ENCODE measurements around the gene RPL13A.

DNA sequence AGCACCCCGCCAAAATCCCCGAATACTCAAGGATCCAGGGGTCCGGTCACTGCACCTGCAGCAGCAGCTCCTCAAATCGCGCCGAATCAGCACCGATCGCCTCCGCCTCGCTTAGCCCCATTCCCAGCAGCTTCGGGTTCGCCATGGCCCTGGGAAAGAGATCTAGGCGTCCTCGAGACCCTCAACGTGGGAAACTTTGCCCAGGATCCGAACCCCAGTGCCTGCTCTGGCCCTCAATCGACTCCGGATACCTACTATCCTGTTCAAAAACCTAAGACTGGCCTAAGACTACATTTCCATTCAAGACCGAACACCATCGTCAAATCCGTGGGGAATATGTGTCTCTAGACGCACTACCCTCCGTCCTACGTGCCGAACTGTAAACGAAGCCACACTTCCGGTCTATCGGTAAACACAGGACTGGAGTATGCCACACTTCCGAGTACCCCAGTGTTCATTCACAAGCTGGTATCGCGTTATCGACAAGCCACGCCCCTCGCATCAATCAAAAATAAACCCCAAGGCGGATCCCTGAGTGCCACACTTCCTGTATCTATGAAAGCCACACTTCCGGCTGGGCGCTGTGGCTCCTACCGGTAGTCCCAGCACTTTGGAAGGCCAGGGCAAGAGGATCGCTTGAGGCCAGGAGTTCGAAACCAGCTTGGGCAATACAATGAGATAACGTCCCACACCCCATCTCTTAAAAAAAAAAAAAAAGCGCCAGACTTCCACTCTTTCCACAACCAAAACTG lies 35.8 kb upstream of the RPL13A start, which contains the start of gene PIH1D1:
- TF ChIP-seq, protein P1, sequence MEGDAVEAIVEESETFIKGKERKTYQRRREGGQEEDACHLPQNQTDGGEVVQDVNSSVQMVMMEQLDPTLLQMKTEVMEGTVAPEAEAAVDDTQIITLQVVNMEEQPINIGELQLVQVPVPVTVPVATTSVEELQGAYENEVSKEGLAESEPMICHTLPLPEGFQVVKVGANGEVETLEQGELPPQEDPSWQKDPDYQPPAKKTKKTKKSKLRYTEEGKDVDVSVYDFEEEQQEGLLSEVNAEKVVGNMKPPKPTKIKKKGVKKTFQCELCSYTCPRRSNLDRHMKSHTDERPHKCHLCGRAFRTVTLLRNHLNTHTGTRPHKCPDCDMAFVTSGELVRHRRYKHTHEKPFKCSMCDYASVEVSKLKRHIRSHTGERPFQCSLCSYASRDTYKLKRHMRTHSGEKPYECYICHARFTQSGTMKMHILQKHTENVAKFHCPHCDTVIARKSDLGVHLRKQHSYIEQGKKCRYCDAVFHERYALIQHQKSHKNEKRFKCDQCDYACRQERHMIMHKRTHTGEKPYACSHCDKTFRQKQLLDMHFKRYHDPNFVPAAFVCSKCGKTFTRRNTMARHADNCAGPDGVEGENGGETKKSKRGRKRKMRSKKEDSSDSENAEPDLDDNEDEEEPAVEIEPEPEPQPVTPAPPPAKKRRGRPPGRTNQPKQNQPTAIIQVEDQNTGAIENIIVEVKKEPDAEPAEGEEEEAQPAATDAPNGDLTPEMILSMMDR (IDR thresholded peaks at IDR 0.05) = peak in 3 of 4 experiments; percentile 16 to 40 (median 38)
- TF ChIP-seq POLR2A (IDR thresholded peaks at IDR 0.05) (peak; percentile 55), POLR2AphosphoS5 (IDR thresholded peaks at IDR 0.05) (peak; percentile 99)

All from prostate gland (tissue), 2 donors.